ENCODE measurements around the gene TTC27. TPM values are rescaled to one million over a fixed set of nuclear protein-coding genes. Genes with fewer than 3 reads are reported as not detected.

Gene TTC27
- total RNA-seq, 2 donors from 2014 or later: 5.9 to 6.0 TPM

DNA sequence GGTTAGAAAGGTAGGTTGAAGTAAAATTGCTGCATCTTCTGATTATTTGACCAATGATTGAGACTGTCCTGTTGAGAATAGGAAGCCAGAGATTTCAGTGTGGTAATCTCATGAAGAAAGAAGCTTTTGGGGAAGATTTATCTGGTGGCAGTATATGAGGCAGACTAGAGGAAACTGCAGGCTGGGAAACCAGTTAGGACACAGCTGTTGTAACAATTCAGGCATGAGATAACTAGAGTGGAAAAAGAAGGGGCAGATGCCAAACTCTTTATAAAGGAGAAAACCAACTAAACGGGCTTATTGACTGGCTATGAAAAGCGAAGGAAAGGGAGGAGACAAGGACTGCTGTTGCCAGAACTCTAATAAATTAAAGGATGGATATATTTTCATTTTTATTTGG lies 155.6 kb downstream of the TTC27 start:
- H3K27me3 ChIP-seq: no peaks in the 10 kb centered on the region
- H3K9me3 ChIP-seq: peaks cover 0 to 18% of the 10 kb centered on the region in 2 donors
- TF ChIP-seq, protein P1, sequence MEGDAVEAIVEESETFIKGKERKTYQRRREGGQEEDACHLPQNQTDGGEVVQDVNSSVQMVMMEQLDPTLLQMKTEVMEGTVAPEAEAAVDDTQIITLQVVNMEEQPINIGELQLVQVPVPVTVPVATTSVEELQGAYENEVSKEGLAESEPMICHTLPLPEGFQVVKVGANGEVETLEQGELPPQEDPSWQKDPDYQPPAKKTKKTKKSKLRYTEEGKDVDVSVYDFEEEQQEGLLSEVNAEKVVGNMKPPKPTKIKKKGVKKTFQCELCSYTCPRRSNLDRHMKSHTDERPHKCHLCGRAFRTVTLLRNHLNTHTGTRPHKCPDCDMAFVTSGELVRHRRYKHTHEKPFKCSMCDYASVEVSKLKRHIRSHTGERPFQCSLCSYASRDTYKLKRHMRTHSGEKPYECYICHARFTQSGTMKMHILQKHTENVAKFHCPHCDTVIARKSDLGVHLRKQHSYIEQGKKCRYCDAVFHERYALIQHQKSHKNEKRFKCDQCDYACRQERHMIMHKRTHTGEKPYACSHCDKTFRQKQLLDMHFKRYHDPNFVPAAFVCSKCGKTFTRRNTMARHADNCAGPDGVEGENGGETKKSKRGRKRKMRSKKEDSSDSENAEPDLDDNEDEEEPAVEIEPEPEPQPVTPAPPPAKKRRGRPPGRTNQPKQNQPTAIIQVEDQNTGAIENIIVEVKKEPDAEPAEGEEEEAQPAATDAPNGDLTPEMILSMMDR (IDR thresholded peaks at IDR 0.05): no peak
- H3K4me1 ChIP-seq: peaks cover 0 to 24% of the 10 kb centered on the region in 2 donors
- H3K36me3 ChIP-seq: no peaks in the 10 kb centered on the region
- H3K27ac ChIP-seq: peak overlapping the region; percentile 50 to 64
- no peak overlapping the region for H3K4me3 ChIP-seq
- no peak for DNase-seq (ENCODE audit: low spot score)

DNA sequence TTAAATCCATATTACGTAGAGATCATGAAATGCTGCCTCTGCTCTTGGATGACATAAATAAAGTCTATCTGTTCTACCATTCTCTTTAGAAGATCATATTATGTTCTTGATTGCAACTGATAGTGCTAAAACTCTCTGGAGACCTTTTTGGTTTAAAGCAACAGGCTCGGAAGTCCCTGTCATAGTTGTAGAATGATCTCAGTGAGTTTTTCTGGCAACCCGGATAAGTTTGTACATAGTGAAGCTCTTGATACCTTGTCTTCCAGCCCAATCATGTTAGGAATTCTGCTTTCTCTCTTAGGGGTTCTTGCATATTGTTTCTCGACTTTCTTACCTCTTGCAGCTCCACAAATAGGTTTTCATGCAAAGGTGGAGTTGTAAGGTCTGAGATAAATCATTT lies 156.1 kb downstream of the TTC27 start:
- H3K36me3 ChIP-seq: no peaks in the 10 kb centered on the region
- peak overlapping the region; percentile 50 to 64 for H3K27ac ChIP-seq
- peaks cover 0 to 25% of the 10 kb centered on the region in 2 donors for H3K4me1 ChIP-seq
- H3K27me3 ChIP-seq: no peaks in the 10 kb centered on the region
- no peak overlapping the region for H3K4me3 ChIP-seq
- peaks cover 0 to 18% of the 10 kb centered on the region in 2 donors for H3K9me3 ChIP-seq
- TF ChIP-seq, protein P1 (IDR thresholded peaks at IDR 0.05): no peak
- no peak for DNase-seq (ENCODE audit: low spot score)

- TF ChIP-seq, protein P1 (IDR thresholded peaks at IDR 0.05): no peak
- peaks cover 0 to 35% of the 10 kb centered on the region in 2 donors for H3K4me1 ChIP-seq
- H3K9me3 ChIP-seq: no peaks in the 10 kb centered on the region
- H3K4me3 ChIP-seq: no peak overlapping the region
- no peaks in the 10 kb centered on the region for H3K36me3 ChIP-seq
- no peak for DNase-seq (ENCODE audit: low spot score)
- H3K27me3 ChIP-seq: no peaks in the 10 kb centered on the region
- peak overlapping the region in 1 of 2 donors; percentile 71 for H3K27ac ChIP-seq
Observed at GRCh38 chr2:32787207-32787606, 159.4 kb downstream of the TTC27 start.

DNA sequence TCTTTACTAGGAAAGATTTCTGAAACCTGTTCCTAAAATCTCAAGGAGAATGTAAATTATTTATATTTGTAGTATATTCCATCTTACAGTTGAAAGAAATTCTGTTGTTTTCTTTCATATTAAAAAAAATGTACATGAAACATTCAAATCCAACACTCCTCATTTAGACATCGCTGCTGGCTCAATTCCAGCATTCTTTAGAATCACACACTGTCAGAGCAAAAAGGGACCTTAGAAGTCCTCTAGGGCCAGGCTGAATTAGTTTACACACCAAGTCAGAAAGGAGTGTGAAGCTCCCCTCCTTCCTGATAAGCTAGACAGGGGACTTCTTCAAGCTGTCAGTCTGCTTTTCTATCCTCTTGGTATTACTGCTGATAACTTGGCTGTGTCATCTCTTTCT lies 160.3 kb downstream of the TTC27 start:
- no peak for DNase-seq (ENCODE audit: low spot score)
- H3K27ac ChIP-seq: peak overlapping the region in 1 of 2 donors; percentile 71
- no peaks in the 10 kb centered on the region for H3K36me3 ChIP-seq
- peaks cover 0 to 40% of the 10 kb centered on the region in 2 donors for H3K4me1 ChIP-seq
- no peak overlapping the region for H3K4me3 ChIP-seq
- H3K27me3 ChIP-seq: no peaks in the 10 kb centered on the region
- TF ChIP-seq, protein P1 (IDR thresholded peaks at IDR 0.05): no peak
- H3K9me3 ChIP-seq: no peaks in the 10 kb centered on the region

- Histone ChIP-seq H3K4me1 (peaks cover 0 to 29% of the 10 kb centered on the region in 2 donors), H3K9me3 (no peaks in the 10 kb centered on the region), H3K36me3 (no peaks in the 10 kb centered on the region), H3K27ac (peak overlapping the region in 1 of 2 donors; percentile 55), H3K4me3 (no peak overlapping the region), H3K27me3 (no peaks in the 10 kb centered on the region)
- TF ChIP-seq, protein P1 (IDR thresholded peaks at IDR 0.05): no peak
- DNase-seq (ENCODE audit: low spot score): no peak
Observed at GRCh38 chr2:32792416-32792815, 164.6 kb downstream of the TTC27 start.

DNA sequence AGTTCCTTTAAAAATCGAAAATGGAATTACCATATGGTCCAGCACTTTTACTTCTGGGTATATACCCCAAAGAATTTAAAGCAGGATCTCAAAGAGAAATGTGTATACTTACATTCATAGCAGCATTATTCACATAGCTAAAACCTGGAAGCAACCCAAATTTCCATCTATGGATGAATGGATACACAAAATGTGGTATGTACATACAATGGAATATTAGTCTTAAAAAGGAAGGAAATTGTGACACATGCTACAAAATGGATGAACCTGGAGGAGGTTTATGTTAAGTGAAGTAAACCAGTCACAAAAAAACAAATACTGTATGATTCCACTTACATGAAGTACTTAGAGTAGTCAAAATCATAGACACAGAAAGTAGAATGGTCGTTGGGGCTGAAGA lies 171.0 kb downstream of the TTC27 start:
- DNase-seq (ENCODE audit: low spot score): no peak
- Histone ChIP-seq H3K27me3 (no peaks in the 10 kb centered on the region), H3K4me3 (no peak overlapping the region), H3K9me3 (no peaks in the 10 kb centered on the region), H3K27ac (no peak overlapping the region), H3K4me1 (no peaks in the 10 kb centered on the region), H3K36me3 (no peaks in the 10 kb centered on the region)
- TF ChIP-seq, protein P1 (IDR thresholded peaks at IDR 0.05): no peak
